GM23338 (cell line): ENCODE measurements around the gene NIPBL. TPM values are rescaled to one million over a fixed set of nuclear protein-coding genes. Genes with fewer than 3 reads are reported as not detected.

Experiments
- ATAC-seq: fragments of 200-7000 bp; cut with Tn5 transposase; 3 replicates; pipeline ENCODE4 v1.9.1; 2020
- DNase-seq: peaks from one replicate; pipeline ENCODE4 v3.0.0-alpha.2; 2015; ENCODE audit warnings: low spot score
- H2AFZ ChIP-seq: fragments of 200-600 bp; sonication (generic); 2 replicates; pipeline ENCODE4 v1.8.0; 2016; ENCODE audit warnings: antibody characterized with exemption, mild to moderate bottlenecking, moderate library complexity
- H3F3A ChIP-seq: fragments of 200-600 bp; sonication (generic); replicated peaks from 2 replicates; pipeline ENCODE4 v1.8.0; 2017; ENCODE audit warnings: antibody characterized with exemption, mixed run types, low read depth
- H3K27ac ChIP-seq: fragments of 200-600 bp; sonication (generic); 2 replicates; pipeline ENCODE4 v1.6.1; 2016; ENCODE audit warnings: low read depth
- H3K27me3 ChIP-seq: fragments of 200-600 bp; sonication (generic); 2 replicates; pipeline ENCODE4 v1.8.0; 2016; ENCODE audit warnings: mild to moderate bottlenecking, mixed run types, moderate library complexity; ENCODE audit not compliant: insufficient read depth
- H3K36me3 ChIP-seq: fragments of 200-600 bp; sonication (generic); 2 replicates; pipeline ENCODE4 v1.8.0; 2016; ENCODE audit warnings: mild to moderate bottlenecking; ENCODE audit not compliant: insufficient read depth
- H3K4me1 ChIP-seq: fragments of 200-600 bp; sonication (generic); 2 replicates; pipeline ENCODE4 v1.8.0; 2016; ENCODE audit warnings: mild to moderate bottlenecking, moderate library complexity; ENCODE audit not compliant: insufficient read depth
- H3K4me2 ChIP-seq: fragments of 200-600 bp; sonication (generic); 2 replicates; pipeline ENCODE4 v1.7.1; 2017; ENCODE audit warnings: mixed run types
- H3K4me3 ChIP-seq: fragments of 200-600 bp; sonication (generic); 2 replicates; pipeline ENCODE4 v1.6.1; 2016; ENCODE audit warnings: mixed run types
- H3K79me2 ChIP-seq: fragments of 200-600 bp; sonication (generic); replicated peaks from 2 replicates; pipeline ENCODE4 v1.8.0; 2017; ENCODE audit warnings: mild to moderate bottlenecking; ENCODE audit not compliant: insufficient read depth
- H3K9me2 ChIP-seq: fragments of 200-600 bp; sonication (generic); 2 replicates; pipeline ENCODE4 v1.8.0; 2017; ENCODE audit not compliant: insufficient read depth
- H4K20me1 ChIP-seq: fragments of 200-600 bp; sonication (generic); replicated peaks from 2 replicates; pipeline ENCODE4 v1.8.0; 2017; ENCODE audit warnings: mild to moderate bottlenecking; ENCODE audit not compliant: insufficient read depth
- H3K27ac Mint-ChIP-seq: 2 replicates; pipeline ENCODE4 v1.8.0; 2020; ENCODE audit warnings: inconsistent platforms, mild to moderate bottlenecking, moderate library complexity, mixed read lengths
- H3K27me3 Mint-ChIP-seq: 3 replicates; pipeline ENCODE4 v1.8.0; 2022; ENCODE audit warnings: low read depth, mild to moderate bottlenecking, moderate library complexity, mixed read lengths, inconsistent platforms; ENCODE audit not compliant: insufficient read depth, poor library complexity
- H3K36me3 Mint-ChIP-seq: 3 replicates; pipeline ENCODE4 v1.8.0; 2021; ENCODE audit warnings: low read depth, mild to moderate bottlenecking, inconsistent platforms, moderate library complexity, mixed read lengths
- H3K4me1 Mint-ChIP-seq: 3 replicates; pipeline ENCODE4 v1.8.0; 2020; ENCODE audit warnings: mild to moderate bottlenecking, inconsistent platforms, mixed read lengths
- H3K4me3 Mint-ChIP-seq: 3 replicates; pipeline ENCODE4 v1.8.0; 2021; ENCODE audit warnings: moderate library complexity, mild to moderate bottlenecking, inconsistent platforms, mixed read lengths
- H3K9me3 Mint-ChIP-seq: 3 replicates; pipeline ENCODE4 v1.8.0; 2020; ENCODE audit warnings: moderate library complexity, mild to moderate bottlenecking, inconsistent platforms, mixed read lengths
- CREB1 ChIP-seq: fragments of 250-450 bp; sonication (Bioruptor Pico); IDR thresholded peaks from 2 replicates; pipeline ENCODE4 v1.5.0; 2020; ENCODE audit warnings: low read depth, mild to moderate bottlenecking, moderate library complexity
- EZH2 ChIP-seq: fragments of 200-600 bp; sonication (generic); IDR thresholded peaks from one replicate; pipeline ENCODE4 v1.8.0; 2017; ENCODE audit warnings: antibody characterized with exemption, mild to moderate bottlenecking, low read depth; ENCODE audit not compliant: unreplicated experiment
- EZH2phosphoT487 ChIP-seq: fragments of 200-600 bp; sonication (generic); IDR thresholded peaks from one replicate; pipeline ENCODE4 v1.8.1; 2018; ENCODE audit warnings: antibody characterized with exemption; ENCODE audit not compliant: unreplicated experiment
- JUNB ChIP-seq: IDR thresholded peaks from one replicate; pipeline ENCODE4 v1.6.1; 2016; ENCODE audit warnings: antibody characterized with exemption; ENCODE audit not compliant: unreplicated experiment
- NANOG ChIP-seq: IDR thresholded peaks from 2 replicates; pipeline ENCODE4 v1.6.1; 2016; ENCODE audit warnings: antibody characterized with exemption, borderline replicate concordance
- POLR2AphosphoS5 ChIP-seq: IDR thresholded peaks from 2 replicates; pipeline ENCODE4 v1.6.1; 2016; ENCODE audit warnings: antibody characterized with exemption, low read depth
- STAT1 ChIP-seq: IDR thresholded peaks from one replicate; pipeline ENCODE4 v1.6.1; 2016; ENCODE audit warnings: antibody characterized with exemption; ENCODE audit not compliant: unreplicated experiment
- ZNF114 ChIP-seq: fragments of 250-450 bp; sonication (Bioruptor Pico); IDR thresholded peaks from 2 replicates; pipeline ENCODE4 v1.5.0; 2020; ENCODE audit warnings: mild to moderate bottlenecking, moderate library complexity
- ZNF331 ChIP-seq: fragments of 250-450 bp; sonication (Bioruptor Pico); IDR thresholded peaks from 2 replicates; pipeline ENCODE4 v1.5.0; 2020; ENCODE audit warnings: low read depth, mild to moderate bottlenecking, moderate library complexity
- polyA plus RNA-seq: library from polyadenylated mRNA; unstranded; fragments of >200 nt; fragmentation: Nextera tagmentation; extraction: Ambion mirVana; gene quantifications from 2 replicates; pipeline ENCODE4 v1.2.1, GENCODE V29; 2016
- total RNA-seq: library from RNA; depleted of rRNA; stranded (reverse); fragments of >200 nt; shearing (Covaris generic); gene quantifications from 2 replicates; pipeline ENCODE4 v1.2.3, GENCODE V29; 2014
- TF ChIP-seq, protein P1 (sequence below): IDR thresholded peaks from 2 replicates; pipeline ENCODE4 v1.6.1; 2016; ENCODE audit warnings: antibody characterized with exemption
- TF ChIP-seq, protein P2 (sequence below): IDR thresholded peaks from one replicate; pipeline ENCODE4 v1.6.1; 2018; ENCODE audit warnings: antibody characterized with exemption; ENCODE audit not compliant: unreplicated experiment
- TF ChIP-seq, protein P3 (sequence below), 2 experiments: fragments of 200-600 bp in 1 of 2; sonication (generic) in 1 of 2; conservative IDR thresholded peaks; 2 replicates each; pipeline versions ENCODE4 v1.5.1 to v1.6.1; 2016 to 2017; ENCODE audit warnings: antibody characterized with exemption in 2 of 2, low read depth in 2 of 2, mild to moderate bottlenecking in 2 of 2, moderate library complexity in 1 of 2
- TF ChIP-seq, protein P4 (sequence below): fragments of 250-450 bp; sonication (Bioruptor Pico); IDR thresholded peaks from 2 replicates; pipeline ENCODE4 v1.5.0; 2020; ENCODE audit warnings: mild to moderate bottlenecking, moderate library complexity

The NIPBL gene
- total and polyA plus RNA-seq, 2 experiments from 2014 or later: 44.2 to 51.4 TPM

DNA sequence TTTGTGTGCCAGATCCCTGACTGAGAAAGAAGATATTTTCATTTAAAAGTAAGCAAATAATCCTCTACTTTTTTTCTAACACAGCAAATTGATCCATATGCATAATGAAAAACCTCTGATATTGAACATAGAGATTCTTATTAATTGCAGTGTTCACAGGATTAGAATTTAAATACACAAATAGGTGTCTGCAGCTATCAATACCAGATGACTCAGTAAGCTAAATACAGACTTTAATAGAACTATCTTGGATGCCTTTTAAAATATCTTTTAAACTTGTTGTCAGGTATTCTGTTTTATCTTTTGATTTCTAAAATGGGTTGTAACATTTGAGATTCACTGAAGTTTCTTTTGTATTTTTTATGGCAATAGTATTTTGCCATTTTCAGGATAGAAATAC lies 43.1 kb downstream of the NIPBL start:
- Histone ChIP-seq H4K20me1 (peaks cover 15% of the 10 kb centered on the region), H3F3A (no peaks in the 10 kb centered on the region), H3K36me3 (no peaks in the 10 kb centered on the region), H3K79me2 (peaks cover 100% of the 10 kb centered on the region), H2AFZ (no peak overlapping the region), H3K4me2 (no peak overlapping the region), H3K9me2 (no peaks in the 10 kb centered on the region), H3K27ac (no peak overlapping the region), H3K27me3 (no peaks in the 10 kb centered on the region), H3K4me1 (0 out of 2 replicates have a peak, but pooled peaks cover 7% of the 10 kb centered on the region), H3K4me3 (no peak overlapping the region)
- Mint-ChIP-seq H3K27me3 (peaks cover 9% of the 10 kb centered on the region), H3K9me3 (peaks cover 10% of the 10 kb centered on the region; the same call in 2 of the 3 replicates), H3K4me1 (peaks cover 11% of the 10 kb centered on the region; the same call in 2 of the 3 replicates), H3K4me3 (no peak overlapping the region), H3K36me3 (peaks cover 9% of the 10 kb centered on the region; the same call in 2 of the 3 replicates), H3K27ac (no peak overlapping the region)
- DNase-seq: no peak
- ATAC-seq: no peak
- TF ChIP-seq EZH2phosphoT487: no peak
- TF ChIP-seq CREB1 (CRISPR knock-in tag): no peak
- TF ChIP-seq, protein P1, sequence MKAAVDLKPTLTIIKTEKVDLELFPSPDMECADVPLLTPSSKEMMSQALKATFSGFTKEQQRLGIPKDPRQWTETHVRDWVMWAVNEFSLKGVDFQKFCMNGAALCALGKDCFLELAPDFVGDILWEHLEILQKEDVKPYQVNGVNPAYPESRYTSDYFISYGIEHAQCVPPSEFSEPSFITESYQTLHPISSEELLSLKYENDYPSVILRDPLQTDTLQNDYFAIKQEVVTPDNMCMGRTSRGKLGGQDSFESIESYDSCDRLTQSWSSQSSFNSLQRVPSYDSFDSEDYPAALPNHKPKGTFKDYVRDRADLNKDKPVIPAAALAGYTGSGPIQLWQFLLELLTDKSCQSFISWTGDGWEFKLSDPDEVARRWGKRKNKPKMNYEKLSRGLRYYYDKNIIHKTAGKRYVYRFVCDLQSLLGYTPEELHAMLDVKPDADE: no peak
- TF ChIP-seq NANOG: no peak
- TF ChIP-seq STAT1: no peak
- TF ChIP-seq JUNB: no peak
- no peak for TF ChIP-seq EZH2
- TF ChIP-seq, protein P2, sequence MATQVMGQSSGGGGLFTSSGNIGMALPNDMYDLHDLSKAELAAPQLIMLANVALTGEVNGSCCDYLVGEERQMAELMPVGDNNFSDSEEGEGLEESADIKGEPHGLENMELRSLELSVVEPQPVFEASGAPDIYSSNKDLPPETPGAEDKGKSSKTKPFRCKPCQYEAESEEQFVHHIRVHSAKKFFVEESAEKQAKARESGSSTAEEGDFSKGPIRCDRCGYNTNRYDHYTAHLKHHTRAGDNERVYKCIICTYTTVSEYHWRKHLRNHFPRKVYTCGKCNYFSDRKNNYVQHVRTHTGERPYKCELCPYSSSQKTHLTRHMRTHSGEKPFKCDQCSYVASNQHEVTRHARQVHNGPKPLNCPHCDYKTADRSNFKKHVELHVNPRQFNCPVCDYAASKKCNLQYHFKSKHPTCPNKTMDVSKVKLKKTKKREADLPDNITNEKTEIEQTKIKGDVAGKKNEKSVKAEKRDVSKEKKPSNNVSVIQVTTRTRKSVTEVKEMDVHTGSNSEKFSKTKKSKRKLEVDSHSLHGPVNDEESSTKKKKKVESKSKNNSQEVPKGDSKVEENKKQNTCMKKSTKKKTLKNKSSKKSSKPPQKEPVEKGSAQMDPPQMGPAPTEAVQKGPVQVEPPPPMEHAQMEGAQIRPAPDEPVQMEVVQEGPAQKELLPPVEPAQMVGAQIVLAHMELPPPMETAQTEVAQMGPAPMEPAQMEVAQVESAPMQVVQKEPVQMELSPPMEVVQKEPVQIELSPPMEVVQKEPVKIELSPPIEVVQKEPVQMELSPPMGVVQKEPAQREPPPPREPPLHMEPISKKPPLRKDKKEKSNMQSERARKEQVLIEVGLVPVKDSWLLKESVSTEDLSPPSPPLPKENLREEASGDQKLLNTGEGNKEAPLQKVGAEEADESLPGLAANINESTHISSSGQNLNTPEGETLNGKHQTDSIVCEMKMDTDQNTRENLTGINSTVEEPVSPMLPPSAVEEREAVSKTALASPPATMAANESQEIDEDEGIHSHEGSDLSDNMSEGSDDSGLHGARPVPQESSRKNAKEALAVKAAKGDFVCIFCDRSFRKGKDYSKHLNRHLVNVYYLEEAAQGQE: no peak
- TF ChIP-seq ZNF331 (CRISPR knock-in tag): no peak
- no peak for TF ChIP-seq POLR2AphosphoS5
- TF ChIP-seq, protein P3, sequence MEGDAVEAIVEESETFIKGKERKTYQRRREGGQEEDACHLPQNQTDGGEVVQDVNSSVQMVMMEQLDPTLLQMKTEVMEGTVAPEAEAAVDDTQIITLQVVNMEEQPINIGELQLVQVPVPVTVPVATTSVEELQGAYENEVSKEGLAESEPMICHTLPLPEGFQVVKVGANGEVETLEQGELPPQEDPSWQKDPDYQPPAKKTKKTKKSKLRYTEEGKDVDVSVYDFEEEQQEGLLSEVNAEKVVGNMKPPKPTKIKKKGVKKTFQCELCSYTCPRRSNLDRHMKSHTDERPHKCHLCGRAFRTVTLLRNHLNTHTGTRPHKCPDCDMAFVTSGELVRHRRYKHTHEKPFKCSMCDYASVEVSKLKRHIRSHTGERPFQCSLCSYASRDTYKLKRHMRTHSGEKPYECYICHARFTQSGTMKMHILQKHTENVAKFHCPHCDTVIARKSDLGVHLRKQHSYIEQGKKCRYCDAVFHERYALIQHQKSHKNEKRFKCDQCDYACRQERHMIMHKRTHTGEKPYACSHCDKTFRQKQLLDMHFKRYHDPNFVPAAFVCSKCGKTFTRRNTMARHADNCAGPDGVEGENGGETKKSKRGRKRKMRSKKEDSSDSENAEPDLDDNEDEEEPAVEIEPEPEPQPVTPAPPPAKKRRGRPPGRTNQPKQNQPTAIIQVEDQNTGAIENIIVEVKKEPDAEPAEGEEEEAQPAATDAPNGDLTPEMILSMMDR (conservative IDR thresholded peaks at IDR 0.05; ENCODE audit: low read depth in 2 of 2): no peak
- TF ChIP-seq, protein P4, sequence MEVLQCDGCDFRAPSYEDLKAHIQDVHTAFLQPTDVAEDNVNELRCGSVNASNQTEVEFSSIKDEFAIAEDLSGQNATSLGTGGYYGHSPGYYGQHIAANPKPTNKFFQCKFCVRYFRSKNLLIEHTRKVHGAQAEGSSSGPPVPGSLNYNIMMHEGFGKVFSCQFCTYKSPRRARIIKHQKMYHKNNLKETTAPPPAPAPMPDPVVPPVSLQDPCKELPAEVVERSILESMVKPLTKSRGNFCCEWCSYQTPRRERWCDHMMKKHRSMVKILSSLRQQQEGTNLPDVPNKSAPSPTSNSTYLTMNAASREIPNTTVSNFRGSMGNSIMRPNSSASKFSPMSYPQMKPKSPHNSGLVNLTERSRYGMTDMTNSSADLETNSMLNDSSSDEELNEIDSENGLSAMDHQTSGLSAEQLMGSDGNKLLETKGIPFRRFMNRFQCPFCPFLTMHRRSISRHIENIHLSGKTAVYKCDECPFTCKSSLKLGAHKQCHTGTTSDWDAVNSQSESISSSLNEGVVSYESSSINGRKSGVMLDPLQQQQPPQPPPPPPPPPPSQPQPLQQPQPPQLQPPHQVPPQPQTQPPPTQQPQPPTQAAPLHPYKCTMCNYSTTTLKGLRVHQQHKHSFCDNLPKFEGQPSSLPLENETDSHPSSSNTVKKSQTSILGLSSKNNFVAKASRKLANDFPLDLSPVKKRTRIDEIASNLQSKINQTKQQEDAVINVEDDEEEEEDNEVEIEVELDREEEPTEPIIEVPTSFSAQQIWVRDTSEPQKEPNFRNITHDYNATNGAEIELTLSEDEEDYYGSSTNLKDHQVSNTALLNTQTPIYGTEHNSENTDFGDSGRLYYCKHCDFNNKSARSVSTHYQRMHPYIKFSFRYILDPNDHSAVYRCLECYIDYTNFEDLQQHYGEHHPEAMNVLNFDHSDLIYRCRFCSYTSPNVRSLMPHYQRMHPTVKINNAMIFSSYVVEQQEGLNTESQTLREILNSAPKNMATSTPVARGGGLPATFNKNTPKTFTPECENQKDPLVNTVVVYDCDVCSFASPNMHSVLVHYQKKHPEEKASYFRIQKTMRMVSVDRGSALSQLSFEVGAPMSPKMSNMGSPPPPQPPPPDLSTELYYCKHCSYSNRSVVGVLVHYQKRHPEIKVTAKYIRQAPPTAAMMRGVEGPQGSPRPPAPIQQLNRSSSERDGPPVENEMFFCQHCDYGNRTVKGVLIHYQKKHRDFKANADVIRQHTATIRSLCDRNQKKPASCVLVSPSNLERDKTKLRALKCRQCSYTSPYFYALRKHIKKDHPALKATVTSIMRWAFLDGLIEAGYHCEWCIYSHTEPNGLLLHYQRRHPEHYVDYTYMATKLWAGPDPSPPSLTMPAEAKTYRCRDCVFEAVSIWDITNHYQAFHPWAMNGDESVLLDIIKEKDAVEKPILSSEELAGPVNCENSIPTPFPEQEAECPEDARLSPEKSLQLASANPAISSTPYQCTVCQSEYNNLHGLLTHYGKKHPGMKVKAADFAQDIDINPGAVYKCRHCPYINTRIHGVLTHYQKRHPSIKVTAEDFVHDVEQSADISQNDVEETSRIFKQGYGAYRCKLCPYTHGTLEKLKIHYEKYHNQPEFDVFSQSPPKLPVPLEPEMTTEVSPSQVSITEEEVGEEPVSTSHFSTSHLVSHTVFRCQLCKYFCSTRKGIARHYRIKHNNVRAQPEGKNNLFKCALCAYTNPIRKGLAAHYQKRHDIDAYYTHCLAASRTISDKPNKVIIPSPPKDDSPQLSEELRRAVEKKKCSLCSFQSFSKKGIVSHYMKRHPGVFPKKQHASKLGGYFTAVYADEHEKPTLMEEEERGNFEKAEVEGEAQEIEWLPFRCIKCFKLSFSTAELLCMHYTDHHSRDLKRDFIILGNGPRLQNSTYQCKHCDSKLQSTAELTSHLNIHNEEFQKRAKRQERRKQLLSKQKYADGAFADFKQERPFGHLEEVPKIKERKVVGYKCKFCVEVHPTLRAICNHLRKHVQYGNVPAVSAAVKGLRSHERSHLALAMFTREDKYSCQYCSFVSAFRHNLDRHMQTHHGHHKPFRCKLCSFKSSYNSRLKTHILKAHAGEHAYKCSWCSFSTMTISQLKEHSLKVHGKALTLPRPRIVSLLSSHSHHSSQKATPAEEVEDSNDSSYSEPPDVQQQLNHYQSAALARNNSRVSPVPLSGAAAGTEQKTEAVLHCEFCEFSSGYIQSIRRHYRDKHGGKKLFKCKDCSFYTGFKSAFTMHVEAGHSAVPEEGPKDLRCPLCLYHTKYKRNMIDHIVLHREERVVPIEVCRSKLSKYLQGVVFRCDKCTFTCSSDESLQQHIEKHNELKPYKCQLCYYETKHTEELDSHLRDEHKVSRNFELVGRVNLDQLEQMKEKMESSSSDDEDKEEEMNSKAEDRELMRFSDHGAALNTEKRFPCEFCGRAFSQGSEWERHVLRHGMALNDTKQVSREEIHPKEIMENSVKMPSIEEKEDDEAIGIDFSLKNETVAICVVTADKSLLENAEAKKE (CRISPR knock-in tag): no peak
- no peak for TF ChIP-seq ZNF114 (CRISPR knock-in tag)
